Loucy (cell line): ENCODE measurements around the gene MDFI.

ENCODE experiments used
- CTCF ChIP-seq: fragments of 200-600 bp; sonication (generic); conservative IDR thresholded peaks from 2 replicates; pipeline ENCODE4 v1.5.1; 2014; ENCODE audit warnings: mild to moderate bottlenecking, antibody characterized with exemption, low read length
- EZH2phosphoT487 ChIP-seq: fragments of 200-600 bp; IDR thresholded peaks from 2 replicates; pipeline ENCODE4 v1.6.1; 2018; ENCODE audit warnings: antibody characterized with exemption, mild to moderate bottlenecking, moderate library complexity, borderline replicate concordance

- TF ChIP-seq CTCF (no peak), EZH2phosphoT487 (no peak)
Measured at GRCh38 chr6:41640426-41640825, 2.2 kb downstream of the MDFI start.
